Measurements from ENCODE around the gene PSMA7.

GRCh38 chr20:62164879-62165761 lies 21.9 kb upstream of the PSMA7 start:
- TF ChIP-seq POLR2AphosphoS5 (IDR thresholded peaks at IDR 0.05; ENCODE audit: borderline replicate concordance, low read depth, low read length) (no peak), EZH2 (IDR thresholded peaks at IDR 0.05) (no peak), FOXP2 (optimal IDR thresholded peaks at IDR 0.05; ENCODE audit: control extremely low read depth, extremely low read length, insufficient read depth) (no peak)
